Astrocyte of the spinal cord (primary cell): ENCODE data around the gene PTPRN2.
"Not testable (repeated sequence)": the region's sequence is repeated elsewhere in the genome, so short reads cannot be mapped to it uniquely, and the experiment has no call there.

Source experiments
- DNase-seq: peaks from one replicate; pipeline ENCODE4 v3.0.0; 2011; ENCODE audit warnings: low read depth, low spot score
- H3K4me3 ChIP-seq: 2 replicates; pipeline ENCODE4 v1.5.1; 2011; ENCODE audit warnings: low read depth, mild to moderate bottlenecking, low read length, moderate library complexity
- CTCF ChIP-seq: IDR thresholded peaks from 2 replicates; pipeline ENCODE4 v1.5.1; 2012; ENCODE audit warnings: low read depth, mild to moderate bottlenecking, low read length, inconsistent platforms
- in situ Hi-C: cut with HindIII; loops from 2 replicates; pipeline ENCODE4 v1.10.0; 2017; ENCODE audit warnings: low sequenced_read_pairs

Gene PTPRN2

GRCh38 chr7:157596881-157597280, 990.7 kb downstream of the PTPRN2 start:
- TF ChIP-seq CTCF = no peak
- DNase-seq = no peak
- in situ Hi-C loops = no loop called here
- no peak overlapping the region for H3K4me3 ChIP-seq

- in situ Hi-C loops = no loop called here
- no peak for TF ChIP-seq CTCF
- no peak overlapping the region for H3K4me3 ChIP-seq
- no peak for DNase-seq
Observed at GRCh38 chr7:157596471-157596870, 991.2 kb downstream of the PTPRN2 start.

GRCh38 chr7:157596026-157596425, 991.6 kb downstream of the PTPRN2 start:
- H3K4me3 ChIP-seq = no peak overlapping the region
- DNase-seq = no peak
- in situ Hi-C loops = no loop called here
- TF ChIP-seq CTCF = no peak

GRCh38 chr7:157595086-157595855, 992.4 kb downstream of the PTPRN2 start:
- TF ChIP-seq CTCF = no peak
- H3K4me3 ChIP-seq = no peak overlapping the region
- no peak for DNase-seq
- in situ Hi-C loops = no loop called here

GRCh38 chr7:157594306-157594705, 993.3 kb downstream of the PTPRN2 start:
- no peak for DNase-seq
- in situ Hi-C loops = no loop called here
- no peak overlapping the region for H3K4me3 ChIP-seq
- no peak for TF ChIP-seq CTCF

- no peak for TF ChIP-seq CTCF
- in situ Hi-C loops = no loop called here
- H3K4me3 ChIP-seq = no peak overlapping the region
- no peak for DNase-seq
Observed at GRCh38 chr7:157593541-157593940, 994.1 kb downstream of the PTPRN2 start.

GRCh38 chr7:157592636-157593320, 994.8 kb downstream of the PTPRN2 start:
- H3K4me3 ChIP-seq, in situ Hi-C loops, DNase-seq: not testable (repeated sequence)
